HG02610 (cell line): ENCODE results near the gene HGS.
A peak's percentile ranks its signal among the peaks of the same experiment; 100 is the strongest.

Experiments used
- ATAC-seq: cut with Tn5 transposase; IDR thresholded peaks from one replicate; pipeline ENCODE4 v1.9.1; 2021; ENCODE audit warnings: mild to moderate bottlenecking, moderate library complexity; ENCODE audit not compliant: unreplicated experiment

HGS gene

GRCh38 chr17:81683584-81684441 is at the start of gene HGS, which contains the start of gene ARL16:
Gene HGS (plus strand): TSS chr17:81684011. CDS start chr17:81684067, 56 bp downstream.
Gene ARL16 (minus strand): TSS chr17:81683797. CDS start chr17:81683753, 44 bp downstream.
- ATAC-seq = peak; percentile 90

GRCh38 chr17:81635431-81635830 is 48.4 kb upstream of the HGS start:
- no peak for ATAC-seq

GRCh38 chr17:81635973-81636504 is 47.8 kb upstream of the HGS start:
- peak; percentile 11 for ATAC-seq

GRCh38 chr17:81636505-81637288 is 47.1 kb upstream of the HGS start, which contains the start of the genes NPLOC4 and TSPAN10:
Gene NPLOC4 (minus strand): TSS chr17:81637112. CDS start chr17:81636930, 182 bp downstream.
Gene TSPAN10 (plus strand): TSS chr17:81637196. CDS start chr17:81642413, 5,217 bp downstream.
- ATAC-seq = peak; percentile 87

GRCh38 chr17:81638683-81639082 is 45.1 kb upstream of the HGS start:
- no peak for ATAC-seq

- no peak for ATAC-seq
Measured at GRCh38 chr17:81640011-81640410, 43.8 kb upstream of the HGS start.

- ATAC-seq = no peak
Measured at GRCh38 chr17:81641825-81642489, 41.9 kb upstream of the HGS start.

GRCh38 chr17:81644496-81644895 is 39.3 kb upstream of the HGS start:
- ATAC-seq = no peak

GRCh38 chr17:81644976-81645952 is 38.5 kb upstream of the HGS start:
- ATAC-seq = no peak

GRCh38 chr17:81646869-81647600 is 36.8 kb upstream of the HGS start:
- ATAC-seq = no peak

- no peak for ATAC-seq
Measured at GRCh38 chr17:81647640-81648012, 36.2 kb upstream of the HGS start.

- no peak for ATAC-seq
Measured at GRCh38 chr17:81648013-81648706, 35.7 kb upstream of the HGS start.

- no peak for ATAC-seq
Measured at GRCh38 chr17:81648707-81649085, 35.1 kb upstream of the HGS start.

- ATAC-seq = no peak
Measured at GRCh38 chr17:81650951-81651350, 32.9 kb upstream of the HGS start.

- no peak for ATAC-seq
Measured at GRCh38 chr17:81651692-81652091, 32.1 kb upstream of the HGS start.

- no peak for ATAC-seq
Measured at GRCh38 chr17:81652906-81653771, 30.7 kb upstream of the HGS start.

GRCh38 chr17:81655378-81656117 is 28.3 kb upstream of the HGS start:
- no peak for ATAC-seq
